ENCODE measurements around the gene MTA3. TPM values are rescaled to one million over a fixed set of nuclear protein-coding genes. Genes with fewer than 3 reads are reported as not detected.

MTA3 gene
- total RNA-seq, 1 donor from 2014 or later, result 6.7 TPM

DNA sequence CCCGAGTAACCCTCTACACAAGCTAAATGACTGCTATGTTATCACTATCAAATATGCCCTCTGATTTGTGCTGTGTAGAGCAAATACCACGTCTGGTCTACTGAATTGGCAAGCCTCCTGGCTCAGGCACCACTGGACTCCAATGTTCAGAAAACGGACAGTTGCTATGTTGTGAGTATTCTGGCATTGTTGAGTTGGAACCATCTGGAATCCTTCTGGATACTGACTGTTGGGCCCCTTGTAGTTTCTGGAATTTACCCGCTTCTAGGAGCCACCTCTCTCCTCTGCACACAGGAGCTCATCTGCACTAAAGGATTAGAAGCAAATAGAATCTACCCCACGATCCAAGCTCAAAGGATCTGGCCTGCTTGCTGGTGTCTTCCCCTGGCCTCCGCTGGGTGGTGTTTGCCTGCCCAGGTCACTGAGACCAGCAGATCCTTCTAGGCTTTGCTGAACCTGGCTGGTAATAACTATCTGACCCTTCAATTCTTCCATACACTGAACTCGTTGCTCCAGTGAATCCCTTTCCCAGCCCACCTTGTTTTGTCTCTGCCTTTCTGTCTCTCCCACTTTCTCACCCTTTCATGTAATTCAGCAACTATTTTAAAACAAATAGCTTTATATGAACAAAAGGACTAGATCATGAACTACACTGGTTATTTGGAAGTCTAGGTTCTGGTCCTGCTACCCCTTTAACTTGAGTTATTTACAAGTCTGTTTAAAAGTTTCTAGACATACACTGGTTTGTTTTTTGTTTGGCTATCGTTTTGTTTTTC, 226.0 kb downstream of the MTA3 start:
- DNase-seq (ENCODE audit: low spot score), result peak; percentile 76
- peak; percentile 61 for ATAC-seq

DNA sequence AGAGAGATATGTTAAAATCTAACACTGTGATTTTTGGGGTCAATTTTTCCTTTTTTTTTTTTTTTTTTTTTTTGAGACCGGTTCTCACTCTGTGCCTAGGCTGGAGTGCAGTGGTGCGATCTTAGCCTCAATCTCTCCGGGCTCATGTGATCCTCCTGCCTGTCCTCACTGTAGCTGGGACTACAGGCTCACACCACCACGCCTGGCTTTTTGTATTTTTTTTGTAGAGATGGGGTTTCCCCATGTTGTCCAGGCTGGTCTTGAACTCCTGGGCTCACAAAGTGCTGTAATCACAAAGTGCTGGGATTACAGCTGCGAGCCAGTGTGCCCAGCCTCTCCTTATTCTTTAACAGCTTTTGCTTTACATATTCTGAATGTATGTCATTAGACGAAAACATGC, 226.8 kb downstream of the MTA3 start:
- ATAC-seq, result no peak
- DNase-seq (ENCODE audit: low spot score), result no peak

- DNase-seq (ENCODE audit: low spot score), result no peak
- ATAC-seq, result no peak
These were observed 227.4 kb downstream of the MTA3 start for GRCh38 chr2:42795841-42796301.

- no peak for ATAC-seq
- no peak for DNase-seq (ENCODE audit: low spot score)
These were observed 228.2 kb downstream of the MTA3 start for GRCh38 chr2:42796427-42797248.

DNA sequence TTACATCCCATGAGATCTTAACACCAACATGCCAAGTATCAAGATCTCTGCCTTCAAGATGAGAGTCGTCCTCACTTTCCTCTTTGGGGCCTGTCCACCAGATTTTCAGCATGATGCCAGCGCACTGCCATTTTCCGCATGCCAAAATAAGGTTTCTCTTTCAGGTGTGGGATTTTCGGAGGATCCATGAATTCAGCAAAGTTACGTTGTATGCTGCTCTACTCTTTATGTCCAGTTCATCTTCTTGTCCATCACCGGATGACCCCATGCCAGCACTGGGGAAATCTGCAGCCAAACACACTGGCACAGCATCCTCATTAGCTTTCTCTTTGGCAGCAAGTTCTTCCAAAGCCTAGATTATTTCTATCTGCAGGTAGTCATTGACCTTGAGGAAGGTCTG, 228.8 kb downstream of the MTA3 start:
- DNase-seq (ENCODE audit: low spot score), result no peak
- no peak for ATAC-seq

DNA sequence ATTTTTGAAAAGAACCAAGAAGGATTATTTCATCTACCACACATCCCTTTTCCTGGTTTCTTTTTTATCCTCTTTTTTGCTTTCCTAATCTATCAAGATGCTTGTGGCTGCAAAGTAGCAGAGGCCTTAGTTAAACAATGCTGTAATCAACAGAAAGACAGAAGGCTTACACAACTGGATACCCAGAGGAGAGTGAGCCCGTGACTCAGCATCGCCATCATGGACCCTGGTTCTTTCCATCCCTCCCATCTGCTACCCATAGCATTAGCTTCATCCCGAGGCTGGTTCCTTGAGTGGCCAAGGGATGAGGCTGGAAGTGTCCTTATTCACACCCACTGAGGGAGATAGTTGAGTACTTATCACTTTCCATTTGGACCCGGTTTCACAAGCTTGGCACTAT, 231.4 kb downstream of the MTA3 start:
- no peak for ATAC-seq

GRCh38 chr2:42800461-42800962, 232.1 kb downstream of the MTA3 start:
- no peak for DNase-seq (ENCODE audit: low spot score)

More for the DNA sequence above, 231.4 kb downstream of the MTA3 start:
- DNase-seq (ENCODE audit: low spot score), result no peak

DNA sequence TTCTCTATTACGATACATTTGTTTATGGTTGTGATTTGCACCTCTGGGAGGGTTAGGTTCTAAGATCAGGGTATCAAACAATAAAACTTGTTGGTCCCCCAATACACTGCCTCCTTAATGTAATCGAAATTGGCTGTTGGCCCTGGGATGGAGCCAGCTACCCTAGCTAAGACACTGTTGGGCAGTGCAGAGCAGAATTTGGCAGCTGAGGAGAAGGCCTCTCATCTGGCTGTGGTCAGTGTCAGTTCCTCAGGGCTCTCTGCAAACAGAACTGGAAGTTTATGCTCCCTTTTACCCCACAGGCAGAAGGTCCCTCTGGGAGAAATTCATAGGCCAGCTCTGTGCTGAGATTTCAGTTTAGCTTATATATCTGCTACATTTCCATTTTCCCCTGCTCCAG, 232.5 kb downstream of the MTA3 start:
- ATAC-seq, result peak; percentile 64

More at GRCh38 chr2:42800461-42800962, 232.1 kb downstream of the MTA3 start:
- no peak for ATAC-seq

DNA sequence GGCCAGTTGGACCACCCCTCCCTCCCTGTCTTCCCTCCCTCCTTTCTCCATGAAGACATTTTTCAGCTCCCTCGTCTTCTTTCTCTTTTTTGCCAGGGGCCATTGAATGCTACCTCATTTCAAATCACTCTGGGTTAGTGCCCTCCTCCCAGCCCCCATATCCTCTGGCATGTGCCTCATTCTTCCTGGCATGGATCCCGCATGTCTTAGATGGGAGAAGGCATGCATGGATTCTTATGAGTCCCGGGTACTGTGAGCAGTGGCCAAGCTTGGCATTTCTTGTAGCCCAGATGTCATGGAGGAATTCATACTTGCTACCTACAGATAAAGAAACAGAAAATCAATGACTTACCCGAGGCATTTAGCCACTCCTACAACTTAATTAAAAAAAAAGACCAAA, 232.9 kb downstream of the MTA3 start:
- ATAC-seq, result no peak
- DNase-seq (ENCODE audit: low spot score), result no peak

More for the DNA sequence above, 232.5 kb downstream of the MTA3 start:
- DNase-seq (ENCODE audit: low spot score), result no peak

DNA sequence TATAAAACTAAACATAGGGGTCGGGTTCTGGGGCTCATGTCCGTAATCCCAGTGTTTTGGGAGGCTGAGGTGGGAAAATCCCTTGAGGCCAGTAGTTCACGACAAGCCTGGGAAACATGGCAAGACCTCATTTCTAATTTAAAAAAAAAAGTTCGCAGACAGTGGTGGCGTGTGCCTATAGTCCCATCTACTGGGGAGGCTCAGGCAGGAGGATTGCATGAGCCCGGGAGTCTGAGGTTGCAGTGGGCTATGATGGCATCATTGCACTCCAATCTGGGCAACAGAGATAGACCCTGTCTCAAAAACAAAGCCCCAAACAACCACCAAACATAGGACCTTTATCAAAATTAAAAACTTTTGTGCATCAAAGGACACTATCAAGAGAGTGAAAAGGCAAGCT, 233.7 kb downstream of the MTA3 start:
- no peak for DNase-seq (ENCODE audit: low spot score)
- ATAC-seq, result no peak

- ATAC-seq (peak; percentile 6), DNase-seq (ENCODE audit: low spot score) (no peak)
These were observed 235.9 kb downstream of the MTA3 start for GRCh38 chr2:42804338-42804737.

- no peak for ATAC-seq
- no peak for DNase-seq (ENCODE audit: low spot score)
These were observed 236.5 kb downstream of the MTA3 start for GRCh38 chr2:42804891-42805290.

Other genes with a start within 250 kb of the MTA3 start
- 38.5 TPM for gene COX7A2L, start 207.4 kb upstream of the MTA3 start, total RNA-seq
- not detected for gene KCNG3, start 74.7 kb upstream of the MTA3 start, total RNA-seq
- 29.7 TPM for gene OXER1, start 195.5 kb downstream of the MTA3 start, total RNA-seq
- 188 TPM for gene HAAO, start 224.0 kb downstream of the MTA3 start, total RNA-seq

Data from left lobe of liver (tissue), 2 donors.